Measurements from ENCODE around the gene NELL1. TPM values are rescaled to one million over a fixed set of nuclear protein-coding genes. Genes with fewer than 3 reads are reported as not detected.

Gene NELL1
- polyA plus RNA-seq, 1 of the 3 experiments (the other 2 are of a cell fraction), result not detected

DNA sequence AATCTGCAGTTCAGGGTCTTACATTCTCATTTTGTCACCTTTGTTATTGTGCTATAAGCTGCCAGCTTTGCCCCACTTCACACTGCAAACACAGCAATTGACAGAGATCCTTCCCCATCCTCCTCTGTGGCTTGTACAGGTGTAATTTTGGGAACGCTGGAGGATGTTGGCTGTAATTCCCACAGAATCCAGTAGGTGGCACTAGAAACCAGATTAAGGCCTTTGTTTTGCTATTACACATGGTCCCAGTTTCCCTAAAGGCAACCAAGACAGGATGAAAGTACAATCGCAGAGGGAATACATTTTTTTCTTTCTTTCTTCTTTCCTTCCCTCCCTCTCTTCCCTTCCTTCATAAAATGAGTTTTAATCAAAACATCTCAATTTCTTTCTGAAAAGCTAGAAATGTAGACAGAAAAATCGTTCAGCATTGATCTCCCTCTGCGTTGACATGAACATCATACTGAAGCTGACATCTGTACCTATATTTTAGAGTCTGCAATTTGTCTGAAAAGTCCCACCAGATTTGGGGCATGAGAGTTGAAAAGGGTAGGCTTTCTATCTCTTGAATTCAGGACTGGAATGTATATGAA lies 21.3 kb upstream of the NELL1 start (continued):
- TF ChIP-seq MXI1 (IDR thresholded peaks at IDR 0.05; ENCODE audit: low read depth, low read length) (0 out of 2 replicates have a peak, but pooled peaks have one; percentile 21), GABPA (IDR thresholded peaks at IDR 0.05; ENCODE audit: low read depth) (no peak), YY1 (IDR thresholded peaks at IDR 0.05; ENCODE audit: low read depth) (no peak), TEAD4 (IDR thresholded peaks at IDR 0.05; ENCODE audit: borderline replicate concordance, insufficient read depth) (no peak)
- TF ChIP-seq, protein P1, sequence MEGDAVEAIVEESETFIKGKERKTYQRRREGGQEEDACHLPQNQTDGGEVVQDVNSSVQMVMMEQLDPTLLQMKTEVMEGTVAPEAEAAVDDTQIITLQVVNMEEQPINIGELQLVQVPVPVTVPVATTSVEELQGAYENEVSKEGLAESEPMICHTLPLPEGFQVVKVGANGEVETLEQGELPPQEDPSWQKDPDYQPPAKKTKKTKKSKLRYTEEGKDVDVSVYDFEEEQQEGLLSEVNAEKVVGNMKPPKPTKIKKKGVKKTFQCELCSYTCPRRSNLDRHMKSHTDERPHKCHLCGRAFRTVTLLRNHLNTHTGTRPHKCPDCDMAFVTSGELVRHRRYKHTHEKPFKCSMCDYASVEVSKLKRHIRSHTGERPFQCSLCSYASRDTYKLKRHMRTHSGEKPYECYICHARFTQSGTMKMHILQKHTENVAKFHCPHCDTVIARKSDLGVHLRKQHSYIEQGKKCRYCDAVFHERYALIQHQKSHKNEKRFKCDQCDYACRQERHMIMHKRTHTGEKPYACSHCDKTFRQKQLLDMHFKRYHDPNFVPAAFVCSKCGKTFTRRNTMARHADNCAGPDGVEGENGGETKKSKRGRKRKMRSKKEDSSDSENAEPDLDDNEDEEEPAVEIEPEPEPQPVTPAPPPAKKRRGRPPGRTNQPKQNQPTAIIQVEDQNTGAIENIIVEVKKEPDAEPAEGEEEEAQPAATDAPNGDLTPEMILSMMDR (IDR thresholded peaks at IDR 0.05), result peak; percentile 90
- TF ChIP-seq, protein P2, sequence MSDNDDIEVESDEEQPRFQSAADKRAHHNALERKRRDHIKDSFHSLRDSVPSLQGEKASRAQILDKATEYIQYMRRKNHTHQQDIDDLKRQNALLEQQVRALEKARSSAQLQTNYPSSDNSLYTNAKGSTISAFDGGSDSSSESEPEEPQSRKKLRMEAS (IDR thresholded peaks at IDR 0.05; ENCODE audit: low read depth), result no peak

DNA sequence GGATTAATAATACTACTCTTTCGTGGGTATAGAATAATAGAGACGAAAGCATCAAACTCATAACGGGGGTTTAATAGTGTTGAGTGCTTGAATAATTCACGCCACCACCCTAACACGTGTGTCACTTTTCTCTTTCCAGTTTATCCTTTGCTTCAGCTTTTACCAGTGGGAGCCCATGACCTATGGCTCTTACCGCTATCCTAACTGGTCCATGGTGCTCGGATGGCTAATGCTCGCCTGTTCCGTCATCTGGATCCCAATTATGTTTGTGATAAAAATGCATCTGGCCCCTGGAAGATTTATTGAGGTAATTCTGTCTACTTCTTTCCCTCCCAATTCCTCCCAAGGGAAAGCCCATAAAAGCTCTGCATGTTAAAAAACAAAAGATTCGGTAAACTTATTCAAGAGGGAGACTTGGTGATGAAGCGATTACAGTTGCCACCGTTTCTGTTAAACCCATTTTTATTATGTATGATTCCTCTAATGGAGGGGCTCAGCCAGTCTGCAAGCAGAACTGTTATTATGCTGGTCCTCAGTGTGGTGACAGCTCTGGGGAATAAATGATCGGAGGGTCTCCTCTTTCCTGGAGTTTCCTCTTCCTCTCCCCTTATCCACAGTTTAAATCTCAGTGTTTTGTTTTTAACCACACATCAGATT lies 17.1 kb upstream of the NELL1 start:
- no peaks in the 10 kb centered on the region for H4K20me1 ChIP-seq (ENCODE audit: insufficient read depth)
- DNase-seq, result no peak
- no peaks in the 10 kb centered on the region for H3K27me3 ChIP-seq (ENCODE audit: insufficient read depth)
- no peak overlapping the region for H3K9ac ChIP-seq
- no peak overlapping the region for H3K4me2 ChIP-seq
- no peaks in the 10 kb centered on the region for H3K36me3 ChIP-seq (replicated peaks in 1 of 2; ENCODE audit: control insufficient read depth in 1 of 2, insufficient read depth in 2 of 2, low read length in 1 of 2)
- H3K79me2 ChIP-seq (ENCODE audit: insufficient read depth), result no peaks in the 10 kb centered on the region
- H3K9me3 ChIP-seq, result no peaks in the 10 kb centered on the region
- ChIA-PET CTCF (interaction anchor here (1.3 to 2.1 kb wide), 4 partner anchors 19 to 1478 kb away, joined by 6 to 8 read pairs (median 7); no protein-coding TSS in a partner anchor), POLR2A (no interaction called here)
- no peak overlapping the region for H2AFZ ChIP-seq (ENCODE audit: low read depth)
- no peak overlapping the region for H3K4me3 ChIP-seq (ENCODE audit: low read depth in 2 of 2, low read length in 1 of 2)
- TF ChIP-seq, protein P3, sequence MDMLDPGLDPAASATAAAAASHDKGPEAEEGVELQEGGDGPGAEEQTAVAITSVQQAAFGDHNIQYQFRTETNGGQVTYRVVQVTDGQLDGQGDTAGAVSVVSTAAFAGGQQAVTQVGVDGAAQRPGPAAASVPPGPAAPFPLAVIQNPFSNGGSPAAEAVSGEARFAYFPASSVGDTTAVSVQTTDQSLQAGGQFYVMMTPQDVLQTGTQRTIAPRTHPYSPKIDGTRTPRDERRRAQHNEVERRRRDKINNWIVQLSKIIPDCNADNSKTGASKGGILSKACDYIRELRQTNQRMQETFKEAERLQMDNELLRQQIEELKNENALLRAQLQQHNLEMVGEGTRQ (IDR thresholded peaks at IDR 0.05; ENCODE audit: borderline replicate concordance, low read depth, low read length), result no peak
- TF ChIP-seq TAF1 (IDR thresholded peaks at IDR 0.05; ENCODE audit: borderline replicate concordance, low read depth, low read length) (no peak), NRF1 (IDR thresholded peaks at IDR 0.05; ENCODE audit: low read depth, low read length) (no peak), FOXM1 (IDR thresholded peaks at IDR 0.05; ENCODE audit: low read depth) (no peak), EP300 (IDR thresholded peaks at IDR 0.05; ENCODE audit: borderline replicate concordance in 1 of 2, low read depth in 1 of 2, low read length in 1 of 2) (no peak), CHD2 (IDR thresholded peaks at IDR 0.05; ENCODE audit: low read length, partially characterized antibody) (no peak), GABPA (IDR thresholded peaks at IDR 0.05; ENCODE audit: low read depth) (no peak), TCF12 (IDR thresholded peaks at IDR 0.05) (no peak), TEAD4 (IDR thresholded peaks at IDR 0.05; ENCODE audit: borderline replicate concordance, insufficient read depth) (no peak), MEF2A (IDR thresholded peaks at IDR 0.05; ENCODE audit: borderline replicate concordance, low read depth) (no peak), NFIC (IDR thresholded peaks at IDR 0.05; ENCODE audit: borderline replicate concordance) (no peak), SMC3 (IDR thresholded peaks at IDR 0.05; ENCODE audit: low read depth, low read length) (no peak), YY1 (IDR thresholded peaks at IDR 0.05; ENCODE audit: low read depth) (no peak), EZH2phosphoT487 (IDR thresholded peaks at IDR 0.05; ENCODE audit: borderline replicate concordance, low read depth) (no peak), POLR2AphosphoS5 (IDR thresholded peaks at IDR 0.05; ENCODE audit: low read depth, low read length) (no peak)
- TF ChIP-seq, protein P4, sequence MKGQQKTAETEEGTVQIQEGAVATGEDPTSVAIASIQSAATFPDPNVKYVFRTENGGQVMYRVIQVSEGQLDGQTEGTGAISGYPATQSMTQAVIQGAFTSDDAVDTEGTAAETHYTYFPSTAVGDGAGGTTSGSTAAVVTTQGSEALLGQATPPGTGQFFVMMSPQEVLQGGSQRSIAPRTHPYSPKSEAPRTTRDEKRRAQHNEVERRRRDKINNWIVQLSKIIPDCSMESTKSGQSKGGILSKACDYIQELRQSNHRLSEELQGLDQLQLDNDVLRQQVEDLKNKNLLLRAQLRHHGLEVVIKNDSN (IDR thresholded peaks at IDR 0.05; ENCODE audit: borderline replicate concordance, low read depth), result no peak
- TF ChIP-seq, protein P5, sequence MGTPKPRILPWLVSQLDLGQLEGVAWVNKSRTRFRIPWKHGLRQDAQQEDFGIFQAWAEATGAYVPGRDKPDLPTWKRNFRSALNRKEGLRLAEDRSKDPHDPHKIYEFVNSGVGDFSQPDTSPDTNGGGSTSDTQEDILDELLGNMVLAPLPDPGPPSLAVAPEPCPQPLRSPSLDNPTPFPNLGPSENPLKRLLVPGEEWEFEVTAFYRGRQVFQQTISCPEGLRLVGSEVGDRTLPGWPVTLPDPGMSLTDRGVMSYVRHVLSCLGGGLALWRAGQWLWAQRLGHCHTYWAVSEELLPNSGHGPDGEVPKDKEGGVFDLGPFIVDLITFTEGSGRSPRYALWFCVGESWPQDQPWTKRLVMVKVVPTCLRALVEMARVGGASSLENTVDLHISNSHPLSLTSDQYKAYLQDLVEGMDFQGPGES (IDR thresholded peaks at IDR 0.05; ENCODE audit: low read depth, low read length), result no peak
- TF ChIP-seq, protein P6, sequence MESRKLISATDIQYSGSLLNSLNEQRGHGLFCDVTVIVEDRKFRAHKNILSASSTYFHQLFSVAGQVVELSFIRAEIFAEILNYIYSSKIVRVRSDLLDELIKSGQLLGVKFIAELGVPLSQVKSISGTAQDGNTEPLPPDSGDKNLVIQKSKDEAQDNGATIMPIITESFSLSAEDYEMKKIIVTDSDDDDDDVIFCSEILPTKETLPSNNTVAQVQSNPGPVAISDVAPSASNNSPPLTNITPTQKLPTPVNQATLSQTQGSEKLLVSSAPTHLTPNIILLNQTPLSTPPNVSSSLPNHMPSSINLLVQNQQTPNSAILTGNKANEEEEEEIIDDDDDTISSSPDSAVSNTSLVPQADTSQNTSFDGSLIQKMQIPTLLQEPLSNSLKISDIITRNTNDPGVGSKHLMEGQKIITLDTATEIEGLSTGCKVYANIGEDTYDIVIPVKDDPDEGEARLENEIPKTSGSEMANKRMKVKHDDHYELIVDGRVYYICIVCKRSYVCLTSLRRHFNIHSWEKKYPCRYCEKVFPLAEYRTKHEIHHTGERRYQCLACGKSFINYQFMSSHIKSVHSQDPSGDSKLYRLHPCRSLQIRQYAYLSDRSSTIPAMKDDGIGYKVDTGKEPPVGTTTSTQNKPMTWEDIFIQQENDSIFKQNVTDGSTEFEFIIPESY (IDR thresholded peaks at IDR 0.05; ENCODE audit: borderline replicate concordance, low read depth), result no peak
- no peaks in the 10 kb centered on the region for H3F3A ChIP-seq (replicated peaks; ENCODE audit: insufficient read depth)
- H3K9me2 ChIP-seq, result no peaks in the 10 kb centered on the region
- WGBS (ENCODE audit: low lambda C conversion rate), result 58% methylated on average over 13 of the region's 13 CpGs
- H3K4me1 ChIP-seq (ENCODE audit: control insufficient read depth in 1 of 2, insufficient read depth in 2 of 2, low read depth in 1 of 2, low read length in 1 of 2), result peaks cover 0 to 19% of the 10 kb centered on the region in 2 experiments; a peak in 1 of 4 replicates
- H3K27ac ChIP-seq (ENCODE audit: low read depth in 2 of 2, low read length in 1 of 2), result no peak overlapping the region
